Type B pancreatic cell (in vitro differentiated cells): ENCODE measurements around the gene GLG1. TPM values are rescaled to one million over a fixed set of nuclear protein-coding genes. Genes with fewer than 3 reads are reported as not detected.

ENCODE experiments used
- DNase-seq: peaks from one replicate; pipeline ENCODE4 v3.0.0; 2021; ENCODE audit warnings: mixed read lengths; ENCODE audit not compliant: unreplicated experiment; ENCODE audit errors: extremely low spot score
- H3K27ac Mint-ChIP-seq: 2 replicates; pipeline ENCODE4 v1.8.0; 2021; ENCODE audit warnings: mild to moderate bottlenecking, mixed read lengths
- H3K27me3 Mint-ChIP-seq: 2 replicates; pipeline ENCODE4 v1.8.0; 2021; ENCODE audit warnings: mixed read lengths
- H3K36me3 Mint-ChIP-seq: 2 replicates; pipeline ENCODE4 v1.8.0; 2021; ENCODE audit warnings: mixed read lengths
- H3K4me1 Mint-ChIP-seq: one replicate; pipeline ENCODE4 v1.8.0; 2021; ENCODE audit warnings: mixed read lengths; ENCODE audit not compliant: unreplicated experiment
- H3K4me3 Mint-ChIP-seq: 2 replicates; pipeline ENCODE4 v1.8.0; 2021; ENCODE audit warnings: mild to moderate bottlenecking, mixed read lengths
- H3K9me3 Mint-ChIP-seq: 2 replicates; pipeline ENCODE4 v1.8.0; 2021; ENCODE audit warnings: mixed read lengths
- CTCF ChIP-seq: fragments of 200-600 bp; sonication (generic); conservative IDR thresholded peaks from 2 replicates; pipeline ENCODE4 v1.5.0; 2021; ENCODE audit warnings: antibody characterized with exemption, mild to moderate bottlenecking
- total RNA-seq: library from RNA; stranded (reverse); gene quantifications from 2 replicates; pipeline ENCODE4 v1.2.1, GENCODE V29; 2021; ENCODE audit warnings: low replicate concordance

The GLG1 gene
- total RNA-seq, 1 donor from 2014 or later, result 144 TPM

- Mint-ChIP-seq H3K27me3 (no peaks in the 10 kb centered on the region), H3K4me3 (no peak overlapping the region), H3K4me1 (no peaks in the 10 kb centered on the region), H3K27ac (peak overlapping the region; percentile 15), H3K36me3 (peaks cover 44% of the 10 kb centered on the region), H3K9me3 (no peaks in the 10 kb centered on the region)
- DNase-seq, result no peak
- TF ChIP-seq CTCF, result no peak
Measured at GRCh38 chr16:74455619-74456289, 151.2 kb downstream of the GLG1 start.

- Mint-ChIP-seq H3K27ac (peak overlapping the region; percentile 59), H3K4me3 (no peak overlapping the region), H3K36me3 (peaks cover 45% of the 10 kb centered on the region), H3K27me3 (no peaks in the 10 kb centered on the region), H3K9me3 (no peaks in the 10 kb centered on the region), H3K4me1 (no peaks in the 10 kb centered on the region)
- no peak for DNase-seq
- TF ChIP-seq CTCF, result no peak
Measured at GRCh38 chr16:74455213-74455612, 151.7 kb downstream of the GLG1 start.

- no peak overlapping the region for H3K4me3 Mint-ChIP-seq
- H3K9me3 Mint-ChIP-seq, result no peaks in the 10 kb centered on the region
- H3K36me3 Mint-ChIP-seq, result peaks cover 38% of the 10 kb centered on the region
Measured at GRCh38 chr16:74451951-74452758, 154.8 kb downstream of the GLG1 start.

GRCh38 chr16:74450967-74451760 lies 155.8 kb downstream of the GLG1 start:
- no peaks in the 10 kb centered on the region for H3K4me1 Mint-ChIP-seq
- no peak overlapping the region for H3K27ac Mint-ChIP-seq
- no peaks in the 10 kb centered on the region for H3K27me3 Mint-ChIP-seq
- DNase-seq, result no peak
- H3K36me3 Mint-ChIP-seq, result peaks cover 44% of the 10 kb centered on the region
- TF ChIP-seq CTCF, result no peak
- no peaks in the 10 kb centered on the region for H3K9me3 Mint-ChIP-seq
- no peak overlapping the region for H3K4me3 Mint-ChIP-seq

More at GRCh38 chr16:74451951-74452758, 154.8 kb downstream of the GLG1 start:
- no peaks in the 10 kb centered on the region for H3K27me3 Mint-ChIP-seq
- H3K4me1 Mint-ChIP-seq, result no peaks in the 10 kb centered on the region
- TF ChIP-seq CTCF, result no peak
- no peak for DNase-seq
- H3K27ac Mint-ChIP-seq, result no peak overlapping the region

GRCh38 chr16:74450236-74450635 lies 156.7 kb downstream of the GLG1 start:
- H3K27ac Mint-ChIP-seq, result no peak overlapping the region
- no peaks in the 10 kb centered on the region for H3K27me3 Mint-ChIP-seq

More at GRCh38 chr16:74450236-74450635, 156.7 kb downstream of the GLG1 start:
- no peaks in the 10 kb centered on the region for H3K9me3 Mint-ChIP-seq
- H3K4me1 Mint-ChIP-seq, result no peaks in the 10 kb centered on the region
- H3K36me3 Mint-ChIP-seq, result peaks cover 35% of the 10 kb centered on the region
- H3K4me3 Mint-ChIP-seq, result no peak overlapping the region
- TF ChIP-seq CTCF, result no peak
- no peak for DNase-seq
